MM.1S (cell line): Measurements from ENCODE around the gene GPR35.

ENCODE experiments used
- EZH2 ChIP-seq: fragments of 300-600 bp; sonication (generic); optimal IDR thresholded peaks from 2 replicates; pipeline ENCODE3; 2017; ENCODE audit warnings: low read depth, mild to moderate bottlenecking, antibody characterized with exemption, low read length, mixed read lengths
- EZH2phosphoT487 ChIP-seq: fragments of 300-600 bp; sonication (generic); IDR thresholded peaks from 2 replicates; pipeline ENCODE4 v1.6.1; 2018; ENCODE audit warnings: antibody characterized with exemption, low read length
- TF ChIP-seq, protein P1 (sequence below): fragments of 300-600 bp; sonication (generic); IDR thresholded peaks from 2 replicates; pipeline ENCODE4 v1.5.1; 2016; ENCODE audit warnings: antibody characterized with exemption, low read length, mixed read lengths

DNA sequence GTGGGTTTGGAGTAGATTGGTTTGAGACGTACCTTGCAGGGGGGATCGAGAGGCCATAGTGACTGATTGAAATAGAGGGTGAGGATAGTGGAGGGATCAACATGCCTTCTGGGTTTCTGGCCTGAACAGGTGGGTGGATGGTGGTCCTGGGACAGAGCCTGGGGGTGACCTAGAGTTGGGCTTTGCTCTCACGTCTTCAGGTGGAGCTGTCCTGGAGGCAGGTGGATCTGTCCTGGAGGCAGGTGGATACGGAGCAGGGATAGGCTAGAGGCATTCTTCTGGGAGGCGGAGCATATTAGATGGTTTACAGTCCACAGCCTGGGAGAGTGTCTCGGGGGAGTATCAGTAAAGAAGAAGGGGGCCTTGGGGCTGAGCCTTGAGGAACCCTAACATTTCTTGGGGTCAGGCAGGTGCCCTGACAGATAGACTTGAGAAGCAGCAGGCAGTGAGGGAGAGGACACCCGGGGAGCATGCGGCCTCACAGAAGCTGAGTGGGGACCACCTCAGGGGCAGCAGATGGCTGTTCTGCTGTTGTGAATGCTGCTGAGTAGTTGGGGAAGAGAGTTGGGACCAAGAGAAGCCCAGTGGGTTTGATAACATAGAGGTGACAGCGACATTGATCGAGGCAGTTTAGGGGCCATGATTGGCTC is 37.1 kb upstream of the GPR35 start:
- TF ChIP-seq, protein P1, sequence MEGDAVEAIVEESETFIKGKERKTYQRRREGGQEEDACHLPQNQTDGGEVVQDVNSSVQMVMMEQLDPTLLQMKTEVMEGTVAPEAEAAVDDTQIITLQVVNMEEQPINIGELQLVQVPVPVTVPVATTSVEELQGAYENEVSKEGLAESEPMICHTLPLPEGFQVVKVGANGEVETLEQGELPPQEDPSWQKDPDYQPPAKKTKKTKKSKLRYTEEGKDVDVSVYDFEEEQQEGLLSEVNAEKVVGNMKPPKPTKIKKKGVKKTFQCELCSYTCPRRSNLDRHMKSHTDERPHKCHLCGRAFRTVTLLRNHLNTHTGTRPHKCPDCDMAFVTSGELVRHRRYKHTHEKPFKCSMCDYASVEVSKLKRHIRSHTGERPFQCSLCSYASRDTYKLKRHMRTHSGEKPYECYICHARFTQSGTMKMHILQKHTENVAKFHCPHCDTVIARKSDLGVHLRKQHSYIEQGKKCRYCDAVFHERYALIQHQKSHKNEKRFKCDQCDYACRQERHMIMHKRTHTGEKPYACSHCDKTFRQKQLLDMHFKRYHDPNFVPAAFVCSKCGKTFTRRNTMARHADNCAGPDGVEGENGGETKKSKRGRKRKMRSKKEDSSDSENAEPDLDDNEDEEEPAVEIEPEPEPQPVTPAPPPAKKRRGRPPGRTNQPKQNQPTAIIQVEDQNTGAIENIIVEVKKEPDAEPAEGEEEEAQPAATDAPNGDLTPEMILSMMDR = no peak
- no peak for TF ChIP-seq EZH2
- TF ChIP-seq EZH2phosphoT487 = no peak
